GM18499 (cell line): ENCODE measurements around the gene AS3MT.
A peak's percentile ranks its signal among the peaks of the same experiment; 100 is the strongest.
"Not testable (repeated sequence)": the region's sequence is repeated elsewhere in the genome, so short reads cannot be mapped to it uniquely, and the experiment has no call there.

Experiments
- ATAC-seq: cut with Tn5 transposase; IDR thresholded peaks from one replicate; pipeline ENCODE4 v1.9.1; 2021; ENCODE audit warnings: moderate number of reproducible peaks; ENCODE audit not compliant: insufficient read depth, unreplicated experiment

AS3MT gene

GRCh38 chr10:102917962-102918816, 48.9 kb downstream of the AS3MT start, which contains the start of gene CNNM2:
Gene CNNM2 (plus strand): TSS chr10:102918294. CDS start chr10:102918481, 187 bp downstream.
- peak; percentile 88 for ATAC-seq

DNA sequence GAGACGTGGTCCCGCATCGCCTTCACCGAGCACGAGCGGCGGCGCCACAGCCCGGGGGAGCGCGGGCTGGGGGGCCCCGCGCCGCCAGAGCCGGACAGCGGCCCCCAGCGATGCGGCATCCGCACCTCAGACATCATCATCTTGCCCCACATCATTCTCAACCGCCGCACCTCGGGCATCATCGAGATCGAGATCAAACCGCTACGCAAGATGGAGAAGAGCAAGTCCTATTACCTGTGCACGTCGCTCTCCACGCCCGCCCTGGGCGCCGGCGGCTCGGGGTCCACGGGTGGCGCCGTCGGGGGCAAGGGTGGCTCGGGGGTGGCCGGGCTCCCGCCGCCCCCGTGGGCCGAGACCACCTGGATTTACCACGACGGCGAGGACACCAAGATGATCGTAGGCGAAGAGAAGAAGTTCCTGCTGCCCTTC, 49.6 kb downstream of the AS3MT start:
- ATAC-seq: no peak

DNA sequence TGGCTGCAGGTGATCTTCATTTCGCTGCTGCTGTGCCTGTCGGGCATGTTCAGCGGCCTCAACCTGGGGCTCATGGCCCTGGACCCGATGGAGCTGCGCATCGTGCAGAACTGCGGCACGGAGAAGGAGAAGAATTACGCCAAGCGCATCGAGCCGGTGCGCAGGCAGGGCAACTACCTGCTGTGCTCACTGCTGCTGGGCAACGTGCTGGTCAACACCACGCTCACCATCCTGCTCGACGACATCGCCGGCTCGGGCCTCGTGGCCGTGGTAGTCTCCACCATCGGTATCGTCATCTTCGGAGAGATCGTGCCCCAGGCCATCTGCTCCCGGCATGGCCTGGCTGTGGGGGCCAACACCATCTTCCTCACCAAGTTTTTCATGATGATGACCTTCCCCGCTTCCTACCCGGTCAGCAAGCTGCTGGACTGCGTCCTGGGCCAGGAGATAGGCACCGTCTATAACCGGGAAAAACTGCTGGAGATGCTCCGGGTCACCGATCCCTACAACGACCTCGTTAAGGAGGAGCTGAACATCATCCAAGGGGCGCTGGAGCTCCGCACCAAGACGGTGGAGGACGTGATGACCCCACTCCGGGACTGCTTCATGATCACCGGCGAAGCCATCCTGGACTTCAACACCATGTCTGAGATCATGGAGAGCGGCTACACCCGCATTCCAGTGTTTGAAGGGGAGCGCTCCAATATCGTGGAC, 50.1 kb downstream of the AS3MT start:
- no peak for ATAC-seq

DNA sequence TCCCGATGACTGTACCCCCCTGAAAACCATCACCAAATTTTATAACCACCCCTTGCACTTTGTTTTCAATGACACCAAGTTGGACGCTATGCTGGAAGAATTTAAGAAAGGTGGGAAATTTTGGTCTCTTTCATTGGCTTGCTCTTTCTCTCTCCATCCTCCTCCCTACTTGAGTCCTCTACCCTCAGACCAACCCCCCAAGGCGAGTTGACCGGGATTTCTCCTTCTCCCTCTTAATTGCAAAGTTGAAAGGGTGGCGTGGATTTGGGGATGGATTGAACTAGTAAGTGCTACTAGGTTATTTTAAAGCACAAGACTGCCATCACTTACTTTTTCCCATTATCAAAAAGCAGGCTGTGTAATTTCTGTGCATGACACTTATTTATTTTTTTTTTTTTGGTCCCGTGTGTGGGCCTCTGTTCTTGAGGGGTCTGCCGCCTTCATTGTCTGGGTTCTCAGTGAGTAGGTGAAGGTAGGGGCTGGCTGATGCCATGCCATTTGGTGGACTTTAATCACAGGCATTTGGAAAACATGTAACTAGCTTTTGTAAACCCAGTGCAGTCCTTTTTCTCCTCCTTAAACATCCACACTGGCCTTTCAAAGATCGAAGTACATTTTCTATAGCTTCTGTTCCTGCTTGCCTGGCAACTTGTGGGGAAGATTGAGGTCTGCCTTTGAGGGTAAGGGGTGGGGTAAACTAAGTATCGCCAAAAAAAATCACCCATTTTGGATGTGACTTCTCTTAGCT, 50.9 kb downstream of the AS3MT start:
- no peak for ATAC-seq

DNA sequence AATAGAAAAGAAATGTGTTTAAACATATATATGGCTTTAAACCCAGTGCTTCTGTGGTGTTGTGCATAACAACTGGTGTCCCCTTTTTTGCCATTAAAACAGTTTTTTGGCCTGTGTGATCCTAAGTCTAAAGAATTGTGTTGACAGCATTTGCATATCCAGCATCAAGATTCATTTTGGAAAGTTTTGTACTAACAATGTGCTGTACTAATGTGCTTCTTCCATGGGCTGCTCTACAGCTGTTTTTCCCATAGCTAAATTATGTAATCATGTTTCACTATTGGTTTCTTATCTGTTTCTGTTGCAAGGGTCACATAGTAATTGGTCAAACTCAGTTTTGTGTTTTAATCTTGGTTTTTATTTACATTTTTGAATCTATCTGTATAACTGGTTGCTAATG, 54.3 kb downstream of the AS3MT start:
- ATAC-seq: no peak

- no peak for ATAC-seq
These were observed 57.6 kb downstream of the AS3MT start for GRCh38 chr10:102926842-102927241.

- ATAC-seq: no peak
These were observed 58.2 kb downstream of the AS3MT start for GRCh38 chr10:102927311-102928010.

- ATAC-seq: not testable (repeated sequence)
These were observed 59.2 kb downstream of the AS3MT start for GRCh38 chr10:102928442-102928841.

- no peak for ATAC-seq
These were observed 61.5 kb downstream of the AS3MT start for GRCh38 chr10:102930720-102931119.

GRCh38 chr10:102931643-102932042, 62.4 kb downstream of the AS3MT start:
- no peak for ATAC-seq

- ATAC-seq: no peak
These were observed 66.2 kb downstream of the AS3MT start for GRCh38 chr10:102935505-102935904.

DNA sequence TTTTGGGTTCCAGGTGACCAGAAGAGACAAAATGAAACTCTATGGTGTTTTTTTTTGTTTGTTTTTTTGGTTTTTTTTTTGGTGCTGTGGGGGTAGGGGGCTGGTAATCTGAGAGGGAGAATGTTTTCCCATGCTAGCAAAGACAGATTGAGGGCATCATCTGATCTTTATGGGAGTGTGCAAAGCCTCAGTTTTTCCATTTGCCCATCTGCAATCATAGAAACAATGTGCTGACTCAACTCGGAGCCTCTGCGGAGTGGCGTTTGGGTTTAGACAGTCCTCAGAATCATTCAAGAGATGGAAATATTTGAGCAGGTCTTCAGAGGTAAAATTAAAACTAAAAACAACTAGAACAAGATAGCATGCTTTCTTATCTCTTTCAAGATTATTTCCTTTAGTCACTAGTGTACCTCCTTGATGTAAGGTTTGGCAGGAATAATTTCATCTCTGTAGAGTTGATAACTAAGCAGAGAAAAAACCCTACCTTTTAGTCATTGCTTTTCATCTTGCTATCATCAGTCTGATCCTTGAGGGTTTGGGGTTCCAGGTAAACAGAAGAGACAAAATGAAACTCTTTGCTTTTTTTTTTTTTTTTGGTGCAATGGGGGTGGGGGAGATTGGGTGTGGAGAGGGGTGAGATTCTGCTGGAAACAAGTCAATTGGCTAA, 66.8 kb downstream of the AS3MT start:
- no peak for ATAC-seq

GRCh38 chr10:102941401-102941800, 72.1 kb downstream of the AS3MT start:
- ATAC-seq: no peak

- ATAC-seq: no peak
These were observed 76.2 kb downstream of the AS3MT start for GRCh38 chr10:102945449-102945848.

GRCh38 chr10:102945962-102946361, 76.7 kb downstream of the AS3MT start:
- no peak for ATAC-seq

DNA sequence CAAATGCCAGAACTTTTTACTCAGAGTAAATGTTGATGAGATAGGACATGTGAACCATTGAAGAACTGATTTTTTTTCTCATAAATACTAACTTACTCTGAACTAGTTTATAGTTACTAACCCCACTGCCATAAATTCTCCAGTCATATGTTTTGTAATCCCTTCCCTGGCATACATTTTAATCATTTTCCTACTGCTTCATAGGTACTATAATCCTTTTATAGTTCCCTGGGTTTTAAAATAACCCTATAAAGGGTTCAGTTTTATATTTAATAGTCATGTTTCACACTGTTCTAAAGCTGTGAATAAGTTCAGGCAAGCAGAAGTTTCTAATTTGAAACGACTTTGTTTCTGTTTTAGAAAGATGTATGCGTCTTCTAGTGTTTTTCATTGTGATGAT, 77.7 kb downstream of the AS3MT start:
- no peak for ATAC-seq

GRCh38 chr10:102948176-102948575, 78.9 kb downstream of the AS3MT start:
- no peak for ATAC-seq

GRCh38 chr10:102948786-102949185, 79.5 kb downstream of the AS3MT start:
- ATAC-seq: no peak

GRCh38 chr10:102949916-102950315, 80.6 kb downstream of the AS3MT start:
- no peak for ATAC-seq

DNA sequence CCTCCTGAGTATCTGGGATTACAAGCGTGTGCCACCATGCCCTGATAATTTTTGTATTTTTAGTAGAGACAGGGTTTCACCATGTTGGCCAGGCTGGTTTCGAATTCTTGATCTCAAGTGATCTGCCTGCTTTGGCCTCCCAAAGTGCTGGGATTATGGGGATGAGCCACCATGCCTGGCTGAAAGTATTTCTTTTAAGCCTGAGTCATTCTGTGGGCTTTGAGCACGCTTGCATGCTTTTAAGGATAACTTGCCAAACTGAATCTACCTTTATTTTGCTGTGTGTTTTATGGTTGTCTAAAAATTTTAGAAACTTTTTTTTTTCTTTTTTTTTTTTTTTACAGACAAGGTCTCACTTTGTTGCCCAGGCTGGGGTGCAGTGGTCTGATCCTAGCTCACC, 82.0 kb downstream of the AS3MT start:
- ATAC-seq: no peak
